MCF 10A (cell line): Measurements from ENCODE around the gene TPGS1. TPM values are rescaled to one million over a fixed set of nuclear protein-coding genes. Genes with fewer than 3 reads are reported as not detected.

ENCODE experiments used
- BruUV-seq: library from RNA; stranded (reverse); fragments of 400-500 nt; replicated peaks from 2 replicates; lab custom pipeline; 2021; lab: Mats Ljungman, UMichigan
- CTCF ChIA-PET: fragments of 300-600 bp; sonication (Branson Sonifier 250); formaldehyde crosslinking; extraction: SDS; loops from one replicate; lab custom pipeline; 2021; ENCODE audit warnings: antibody characterized with exemption, inconsistent platforms; lab: Yijun Ruan, JAX
- POLR2A ChIA-PET: fragments of 300-600, 350-650 bp; sonication (Branson Sonifier 250); formaldehyde crosslinking; extraction: SDS; loops from one replicate; lab custom pipeline; 2020; ENCODE audit warnings: antibody characterized with exemption, inconsistent platforms; lab: Yijun Ruan, JAX
- DNase-seq: peaks from one replicate; pipeline ENCODE4 v3.0.0-alpha.2; 2018; ENCODE audit not compliant: unreplicated experiment
- H3K27ac Mint-ChIP-seq: one replicate; pipeline ENCODE4 v1.8.0; 2022; ENCODE audit warnings: mild to moderate bottlenecking, low read depth, mixed read lengths; ENCODE audit not compliant: unreplicated experiment
- H3K27me3 Mint-ChIP-seq: one replicate; pipeline ENCODE4 v1.8.0; 2022; ENCODE audit warnings: mixed read lengths; ENCODE audit not compliant: insufficient read depth, unreplicated experiment
- H3K36me3 Mint-ChIP-seq: one replicate; pipeline ENCODE4 v1.8.0; 2022; ENCODE audit warnings: mild to moderate bottlenecking, moderate library complexity, mixed read lengths; ENCODE audit not compliant: insufficient read depth, unreplicated experiment
- H3K4me1 Mint-ChIP-seq: one replicate; pipeline ENCODE4 v1.8.0; 2022; ENCODE audit warnings: mixed read lengths; ENCODE audit not compliant: insufficient read depth, unreplicated experiment
- H3K4me3 Mint-ChIP-seq: one replicate; pipeline ENCODE4 v1.8.0; 2022; ENCODE audit warnings: mild to moderate bottlenecking, moderate library complexity, mixed read lengths; ENCODE audit not compliant: unreplicated experiment
- H3K9me3 Mint-ChIP-seq: one replicate; pipeline ENCODE4 v1.8.0; 2022; ENCODE audit warnings: mixed read lengths; ENCODE audit not compliant: unreplicated experiment
- CTCF ChIP-seq: fragments of 200-600 bp; IDR thresholded peaks from one replicate; pipeline ENCODE4 v1.8.0; 2022; ENCODE audit warnings: antibody characterized with exemption, mild to moderate bottlenecking; ENCODE audit not compliant: unreplicated experiment
- intact Hi-C: fragments of 100-400 bp; cut with micrococcal nuclease; formaldehyde crosslinking; loops from 2 replicates; pipeline ENCODE4 v1.14.1; 2022
- total RNA-seq: library from RNA; stranded (reverse); gene quantifications from 2 replicates; pipeline ENCODE4 v1.2.3, GENCODE V29; 2022

The TPGS1 gene
- total RNA-seq, 1 experiment from 2014 or later: 11.9 TPM

GRCh38 chr19:539429-540030, 32.2 kb downstream of the TPGS1 start:
- Mint-ChIP-seq H3K27ac (no peak overlapping the region), H3K36me3 (peaks cover 24% of the 10 kb centered on the region), H3K4me3 (no peak overlapping the region), H3K27me3 (no peaks in the 10 kb centered on the region), H3K4me1 (peaks cover 4% of the 10 kb centered on the region), H3K9me3 (no peaks in the 10 kb centered on the region)
- POLR2A ChIA-PET: no interaction called here
- no peak for TF ChIP-seq CTCF
- CTCF ChIA-PET: interaction anchor here (0.6 kb wide), 1 partner anchor 17 kb away, joined by 3 read pairs; no protein-coding TSS in a partner anchor
- intact Hi-C loops: no loop called here
- BruUV-seq: no TSS peak
- no peak for DNase-seq

GRCh38 chr19:540867-541637, 33.8 kb downstream of the TPGS1 start:
- Mint-ChIP-seq H3K4me1 (no peaks in the 10 kb centered on the region), H3K9me3 (no peaks in the 10 kb centered on the region), H3K4me3 (no peak overlapping the region), H3K36me3 (peaks cover 31% of the 10 kb centered on the region), H3K27ac (no peak overlapping the region), H3K27me3 (no peaks in the 10 kb centered on the region)
- CTCF ChIA-PET: no interaction called here
- no peak for TF ChIP-seq CTCF
- POLR2A ChIA-PET: no interaction called here
- no TSS peak for BruUV-seq
- DNase-seq: no peak
- intact Hi-C loops: no loop called here

GRCh38 chr19:541699-542098, 34.4 kb downstream of the TPGS1 start:
- Mint-ChIP-seq H3K27ac (no peak overlapping the region), H3K9me3 (no peaks in the 10 kb centered on the region), H3K4me1 (no peaks in the 10 kb centered on the region), H3K4me3 (no peak overlapping the region), H3K36me3 (peaks cover 31% of the 10 kb centered on the region), H3K27me3 (no peaks in the 10 kb centered on the region)
- DNase-seq: no peak
- CTCF ChIA-PET: interaction anchor here (0.6 kb wide), 1 partner anchor 8 kb away, joined by 4 read pairs; no protein-coding TSS in a partner anchor
- BruUV-seq: no TSS peak
- intact Hi-C loops: no loop called here
- POLR2A ChIA-PET: no interaction called here
- no peak for TF ChIP-seq CTCF

- Mint-ChIP-seq H3K9me3 (no peaks in the 10 kb centered on the region), H3K4me1 (no peaks in the 10 kb centered on the region), H3K4me3 (no peak overlapping the region), H3K36me3 (peaks cover 28% of the 10 kb centered on the region), H3K27me3 (no peaks in the 10 kb centered on the region), H3K27ac (no peak overlapping the region)
- no peak for TF ChIP-seq CTCF
- no TSS peak for BruUV-seq
- POLR2A ChIA-PET: interaction anchor here (1.0 kb wide), 2 partner anchors 14 to 32 kb away, joined by 3 read pairs; no protein-coding TSS in a partner anchor
- intact Hi-C loops: no loop called here
- CTCF ChIA-PET: interaction anchor here (0.6 kb wide), 1 partner anchor 9 kb away, joined by 4 read pairs; no protein-coding TSS in a partner anchor
- no peak for DNase-seq
Observed at GRCh38 chr19:542173-542866, 35.0 kb downstream of the TPGS1 start.
